Germinal center (tissue), 1 donor: Measurements from ENCODE around the gene ADAMTS18.
"Not testable (repeated sequence)": the region's sequence is repeated elsewhere in the genome, so short reads cannot be mapped to it uniquely, and the experiment has no call there.

Experiments used
- DNase-seq: peaks from one replicate; pipeline ENCODE4 v3.0.0; 2012; ENCODE audit warnings: mixed read lengths, low spot score

The ADAMTS18 gene, protein sequence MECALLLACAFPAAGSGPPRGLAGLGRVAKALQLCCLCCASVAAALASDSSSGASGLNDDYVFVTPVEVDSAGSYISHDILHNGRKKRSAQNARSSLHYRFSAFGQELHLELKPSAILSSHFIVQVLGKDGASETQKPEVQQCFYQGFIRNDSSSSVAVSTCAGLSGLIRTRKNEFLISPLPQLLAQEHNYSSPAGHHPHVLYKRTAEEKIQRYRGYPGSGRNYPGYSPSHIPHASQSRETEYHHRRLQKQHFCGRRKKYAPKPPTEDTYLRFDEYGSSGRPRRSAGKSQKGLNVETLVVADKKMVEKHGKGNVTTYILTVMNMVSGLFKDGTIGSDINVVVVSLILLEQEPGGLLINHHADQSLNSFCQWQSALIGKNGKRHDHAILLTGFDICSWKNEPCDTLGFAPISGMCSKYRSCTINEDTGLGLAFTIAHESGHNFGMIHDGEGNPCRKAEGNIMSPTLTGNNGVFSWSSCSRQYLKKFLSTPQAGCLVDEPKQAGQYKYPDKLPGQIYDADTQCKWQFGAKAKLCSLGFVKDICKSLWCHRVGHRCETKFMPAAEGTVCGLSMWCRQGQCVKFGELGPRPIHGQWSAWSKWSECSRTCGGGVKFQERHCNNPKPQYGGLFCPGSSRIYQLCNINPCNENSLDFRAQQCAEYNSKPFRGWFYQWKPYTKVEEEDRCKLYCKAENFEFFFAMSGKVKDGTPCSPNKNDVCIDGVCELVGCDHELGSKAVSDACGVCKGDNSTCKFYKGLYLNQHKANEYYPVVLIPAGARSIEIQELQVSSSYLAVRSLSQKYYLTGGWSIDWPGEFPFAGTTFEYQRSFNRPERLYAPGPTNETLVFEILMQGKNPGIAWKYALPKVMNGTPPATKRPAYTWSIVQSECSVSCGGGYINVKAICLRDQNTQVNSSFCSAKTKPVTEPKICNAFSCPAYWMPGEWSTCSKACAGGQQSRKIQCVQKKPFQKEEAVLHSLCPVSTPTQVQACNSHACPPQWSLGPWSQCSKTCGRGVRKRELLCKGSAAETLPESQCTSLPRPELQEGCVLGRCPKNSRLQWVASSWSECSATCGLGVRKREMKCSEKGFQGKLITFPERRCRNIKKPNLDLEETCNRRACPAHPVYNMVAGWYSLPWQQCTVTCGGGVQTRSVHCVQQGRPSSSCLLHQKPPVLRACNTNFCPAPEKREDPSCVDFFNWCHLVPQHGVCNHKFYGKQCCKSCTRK (N-terminal part only)

GRCh38 chr16:77434530-77435271 is at the start of gene ADAMTS18:
Gene ADAMTS18, minus strand, starts transcription at chr16:77435034. Its CDS starts 339 bp downstream, at chr16:77434695.
- no peak for DNase-seq

- no peak for DNase-seq
Observed at GRCh38 chr16:77480681-77481315, 46.0 kb upstream of the ADAMTS18 start.

GRCh38 chr16:77472262-77472661 is 37.4 kb upstream of the ADAMTS18 start:
- no peak for DNase-seq

- DNase-seq = no peak
Observed at GRCh38 chr16:77470851-77471250, 36.0 kb upstream of the ADAMTS18 start.

- no peak for DNase-seq
Observed at GRCh38 chr16:77469634-77470033, 34.8 kb upstream of the ADAMTS18 start.

GRCh38 chr16:77468831-77469230 is 34.0 kb upstream of the ADAMTS18 start:
- DNase-seq = no peak

GRCh38 chr16:77467821-77468335 is 33.0 kb upstream of the ADAMTS18 start:
- DNase-seq = no peak

DNA sequence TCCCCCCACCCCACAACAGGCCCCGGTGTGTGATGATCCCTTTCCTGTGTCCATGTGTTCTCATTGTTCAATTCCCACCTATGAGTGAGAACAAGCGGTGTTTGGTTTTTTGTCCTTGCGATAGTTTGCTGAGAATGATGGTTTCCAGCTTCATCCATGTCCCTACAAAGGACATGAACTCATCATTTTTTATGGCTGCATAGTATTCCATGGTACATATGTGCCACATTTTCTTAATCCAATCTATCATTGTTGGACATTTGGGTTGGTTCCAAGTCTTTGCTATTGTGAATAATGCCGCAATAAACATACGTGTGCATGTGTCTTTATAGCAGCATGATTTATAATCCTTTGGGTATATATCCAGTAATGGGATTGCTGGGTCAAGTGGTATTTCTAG is 28.8 kb upstream of the ADAMTS18 start:
- DNase-seq = not testable (repeated sequence)

- no peak for DNase-seq
Observed at GRCh38 chr16:77462894-77463293, 28.1 kb upstream of the ADAMTS18 start.

GRCh38 chr16:77459534-77460254 is 24.9 kb upstream of the ADAMTS18 start:
- no peak for DNase-seq

- DNase-seq = no peak
Observed at GRCh38 chr16:77457046-77457445, 22.2 kb upstream of the ADAMTS18 start.

DNA sequence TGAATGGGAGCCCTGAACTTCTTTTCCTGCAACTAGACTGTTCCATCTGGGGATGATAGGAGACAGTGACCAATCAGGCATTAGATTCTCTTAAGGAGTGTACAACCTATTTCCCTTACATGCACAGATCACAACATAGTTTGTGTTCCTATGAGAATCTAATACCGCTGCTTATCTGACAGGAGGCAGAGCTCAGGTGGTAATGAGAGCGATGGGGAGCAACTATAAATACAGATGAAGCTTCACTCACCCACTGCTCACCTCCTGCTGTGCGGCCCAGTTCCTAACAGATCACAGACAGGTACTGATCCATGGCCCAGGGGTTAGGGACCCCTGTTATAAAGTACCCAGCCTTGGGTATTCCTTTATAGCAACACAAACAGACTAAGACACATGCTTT is 17.4 kb upstream of the ADAMTS18 start:
- no peak for DNase-seq

- DNase-seq = no peak
Observed at GRCh38 chr16:77450790-77451487, 16.1 kb upstream of the ADAMTS18 start.

- DNase-seq = no peak
Observed at GRCh38 chr16:77449208-77449607, 14.4 kb upstream of the ADAMTS18 start.

DNA sequence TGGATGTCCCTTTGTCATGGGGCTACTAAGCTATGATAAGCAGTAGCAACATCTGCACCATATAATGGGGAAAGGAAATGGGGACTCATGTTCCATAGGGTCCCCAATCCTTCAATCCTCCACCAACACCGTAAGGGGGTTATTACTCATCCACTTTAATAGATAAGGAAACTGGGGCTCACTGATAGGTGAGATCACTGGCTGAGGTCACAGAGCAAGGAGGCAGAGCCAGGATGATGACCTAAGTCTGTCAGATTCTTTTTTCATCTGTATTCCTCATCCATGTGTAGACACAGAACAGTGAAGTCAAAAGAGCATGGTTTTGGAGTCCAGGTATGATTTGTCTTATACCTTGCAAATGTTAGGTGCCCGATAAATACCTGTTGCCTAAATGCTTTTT is 10.5 kb upstream of the ADAMTS18 start:
- no peak for DNase-seq

GRCh38 chr16:77444147-77444460 is 9.3 kb upstream of the ADAMTS18 start:
- no peak for DNase-seq

DNA sequence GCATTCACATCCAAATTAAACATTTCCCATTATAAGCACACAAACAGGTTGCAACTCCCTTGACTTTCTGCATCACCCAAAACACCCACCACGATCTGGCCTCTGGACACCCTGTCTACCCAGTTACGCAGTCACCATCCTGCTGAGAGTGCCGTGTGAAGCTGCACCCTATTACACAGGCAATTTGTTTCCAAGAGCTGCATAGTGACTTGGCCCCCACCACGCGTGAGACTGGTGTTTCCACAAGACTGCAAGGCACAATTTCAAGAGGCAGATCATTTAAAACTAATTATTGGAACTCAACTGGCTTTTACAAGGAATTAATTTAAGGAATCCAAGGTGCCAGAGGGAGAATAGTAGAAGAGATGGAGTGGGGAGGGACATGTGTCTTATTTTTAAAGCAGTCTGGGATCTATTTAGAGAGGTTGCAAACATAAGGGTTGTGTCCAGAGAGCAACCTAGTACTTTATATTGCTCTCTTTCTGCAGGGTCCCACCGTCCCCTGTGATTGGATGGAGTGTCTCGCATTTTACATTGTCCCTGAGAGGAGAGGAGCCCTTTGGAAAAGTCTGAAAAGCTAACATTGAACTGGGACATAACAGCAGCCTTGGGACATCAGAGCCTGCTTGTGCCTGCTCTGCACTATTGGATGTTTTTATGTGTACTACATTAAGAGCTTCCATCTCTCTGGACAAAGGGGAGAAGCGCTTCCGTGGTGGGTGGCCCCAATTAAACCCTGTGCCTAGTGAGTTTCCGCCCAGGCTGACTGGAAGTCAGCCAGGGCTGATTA is 8.7 kb upstream of the ADAMTS18 start:
- DNase-seq = no peak

GRCh38 chr16:77442078-77442477 is 7.2 kb upstream of the ADAMTS18 start:
- no peak for DNase-seq

- DNase-seq = no peak
Observed at GRCh38 chr16:77439106-77439505, 4.3 kb upstream of the ADAMTS18 start.
